Measurements from ENCODE around the gene CDV3.

The CDV3 gene

GRCh38 chr3:133595341-133595740 is 21.9 kb downstream of the CDV3 start:
- no peak overlapping the region for H3K27ac ChIP-seq
- TF ChIP-seq CTCF (conservative IDR thresholded peaks at IDR 0.05), result no peak

- no peak for TF ChIP-seq CTCF (conservative IDR thresholded peaks at IDR 0.05)
- H3K27ac ChIP-seq, result no peak overlapping the region
Observed at GRCh38 chr3:133598405-133598804, 24.9 kb downstream of the CDV3 start.

GRCh38 chr3:133599280-133599679 is 25.8 kb downstream of the CDV3 start:
- no peak overlapping the region for H3K27ac ChIP-seq
- no peak for TF ChIP-seq CTCF (conservative IDR thresholded peaks at IDR 0.05)

- no peak for TF ChIP-seq CTCF (conservative IDR thresholded peaks at IDR 0.05)
Observed at GRCh38 chr3:133600572-133601081, 27.1 kb downstream of the CDV3 start.

GRCh38 chr3:133606342-133606741 is 32.9 kb downstream of the CDV3 start:
- no peak for TF ChIP-seq CTCF (conservative IDR thresholded peaks at IDR 0.05)
- no peak overlapping the region for H3K27ac ChIP-seq

More at GRCh38 chr3:133600572-133601081, 27.1 kb downstream of the CDV3 start:
- H3K27ac ChIP-seq, result 0 out of 2 replicates have a peak overlapping the region, but pooled peaks have one; percentile 8

GRCh38 chr3:133606902-133607301 is 33.4 kb downstream of the CDV3 start:
- no peak overlapping the region for H3K27ac ChIP-seq
- no peak for TF ChIP-seq CTCF (conservative IDR thresholded peaks at IDR 0.05)

GRCh38 chr3:133607816-133608215 is 34.3 kb downstream of the CDV3 start:
- H3K27ac ChIP-seq, result no peak overlapping the region
- TF ChIP-seq CTCF (conservative IDR thresholded peaks at IDR 0.05), result no peak

Data from VCaP (cell line).